Renal cortical epithelial cell (primary cell): ENCODE data around the gene UQCRH. TPM values are rescaled to one million over a fixed set of nuclear protein-coding genes. Genes with fewer than 3 reads are reported as not detected.
A peak's percentile ranks its signal among the peaks of the same experiment; 100 is the strongest.

Experiments
- DNase-seq: peaks from one replicate; pipeline ENCODE4 v3.0.0-alpha.2; 2011; ENCODE audit warnings: low read depth
- total RNA-seq: library from RNA; depleted of rRNA; stranded (reverse); fragments of >200 nt; gene quantifications from 2 replicates; pipeline ENCODE4 v1.2.3, GENCODE V29; 2014

Gene UQCRH
- total RNA-seq, result 526 and 736 TPM in 2 replicates

DNA sequence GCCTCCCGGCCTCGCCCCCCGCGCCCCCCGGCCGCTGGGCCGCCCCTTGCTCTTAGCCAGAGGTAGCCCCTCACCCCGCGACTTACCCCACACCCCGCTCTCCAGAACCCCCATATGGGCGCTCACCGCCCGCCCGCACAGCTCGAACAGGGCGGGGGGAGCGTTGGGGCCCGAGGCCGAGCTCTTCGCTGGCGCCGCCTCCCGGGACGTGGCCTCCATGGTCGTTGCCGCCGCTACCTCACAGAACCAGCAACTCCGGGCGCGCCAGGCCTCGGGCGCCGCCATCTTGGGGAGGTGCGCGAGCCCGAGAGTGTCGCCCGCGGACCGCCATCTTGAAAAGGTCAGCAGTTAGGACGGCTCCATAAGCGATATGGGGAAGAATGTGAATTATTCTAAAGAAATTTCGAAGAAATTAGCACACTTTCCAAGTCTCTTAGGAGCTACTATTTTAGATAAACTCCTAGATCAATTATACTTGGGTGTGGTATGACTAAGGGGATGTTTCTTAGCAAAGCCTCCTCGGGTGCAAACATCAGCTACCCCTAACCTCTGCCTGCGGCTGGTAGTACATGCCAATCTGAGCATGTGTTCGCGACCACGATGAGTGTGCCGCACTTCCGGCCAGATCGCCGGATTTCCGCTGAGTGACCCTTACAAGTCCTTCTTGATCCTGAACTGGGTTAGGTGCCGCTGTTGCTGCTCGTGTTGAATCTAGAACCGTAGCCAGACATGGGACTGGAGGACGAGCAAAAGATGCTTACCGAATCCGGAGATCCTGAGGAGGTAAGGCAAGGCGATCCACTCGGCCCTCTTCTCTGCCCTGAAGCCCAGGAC is at the start of gene UQCRH, which contains the start of gene LRRC41:
TSS of gene UQCRH (plus strand) at position 661 of the 834 bp plus-strand sequence. CDS start at position 730, 69 bp downstream.
TSS of gene LRRC41 (minus strand) at position 579 of the 834 bp plus-strand sequence. CDS start at position 285, 294 bp downstream.
- DNase-seq, result peak; percentile 96

DNA sequence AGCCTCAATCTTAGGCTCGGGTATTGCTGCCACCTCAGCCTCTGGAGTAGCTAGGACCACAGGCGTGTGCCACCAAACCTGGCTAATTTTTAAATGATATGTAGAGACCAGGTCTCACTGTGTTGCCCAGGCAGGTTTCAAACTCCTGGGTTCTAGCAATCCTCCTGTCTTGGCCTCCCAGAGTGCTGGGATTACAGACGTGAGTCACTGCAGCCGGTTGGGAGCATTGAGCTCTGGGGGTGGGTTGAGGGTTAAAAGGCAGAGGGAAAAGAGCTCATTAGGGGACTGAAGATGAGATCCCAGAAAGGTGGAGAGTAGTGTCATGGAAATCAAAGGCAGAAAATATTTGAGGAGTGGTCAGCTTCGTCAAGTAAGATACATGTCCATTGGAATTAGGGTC is 48.8 kb upstream of the UQCRH start:
- DNase-seq, result no peak

DNA sequence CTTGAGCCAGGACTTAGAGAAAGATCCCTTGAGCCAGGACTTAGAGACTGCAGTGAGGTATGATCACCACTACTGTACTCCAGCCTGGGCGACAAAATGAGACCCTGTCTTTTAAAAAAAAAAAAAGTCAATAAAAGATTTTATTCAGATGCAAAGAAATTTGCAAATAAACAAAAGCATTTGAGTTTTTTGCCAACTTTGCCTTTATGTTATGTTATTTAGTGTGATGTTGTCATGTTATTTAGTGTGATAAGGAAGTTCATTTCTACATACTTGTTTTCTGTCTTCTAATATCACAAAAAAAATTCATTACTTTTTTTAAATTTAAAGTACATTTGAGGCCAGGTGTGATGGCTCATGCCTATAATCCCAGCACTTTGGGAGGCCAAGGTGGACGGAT is 47.0 kb upstream of the UQCRH start:
- no peak for DNase-seq

DNA sequence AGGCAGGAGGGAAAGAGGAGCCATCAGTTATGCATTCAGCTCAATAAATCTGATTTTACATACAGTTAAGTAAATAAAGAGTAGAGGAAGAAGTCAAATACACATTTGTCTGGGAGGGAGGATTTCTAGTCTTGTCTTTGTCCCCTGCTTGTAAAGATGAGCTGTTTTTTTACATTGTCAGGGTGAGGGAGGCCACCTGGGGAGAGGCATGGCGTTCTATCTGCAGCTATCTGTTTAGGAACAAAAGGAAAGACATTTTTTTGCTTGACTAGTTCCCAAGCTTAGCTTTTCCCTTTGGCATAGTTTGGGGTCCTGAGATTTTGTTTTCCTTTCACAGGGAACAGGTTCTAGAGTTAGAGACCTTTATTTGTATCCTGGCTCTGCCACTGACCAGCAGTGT is 41.0 kb upstream of the UQCRH start:
- no peak for DNase-seq

DNA sequence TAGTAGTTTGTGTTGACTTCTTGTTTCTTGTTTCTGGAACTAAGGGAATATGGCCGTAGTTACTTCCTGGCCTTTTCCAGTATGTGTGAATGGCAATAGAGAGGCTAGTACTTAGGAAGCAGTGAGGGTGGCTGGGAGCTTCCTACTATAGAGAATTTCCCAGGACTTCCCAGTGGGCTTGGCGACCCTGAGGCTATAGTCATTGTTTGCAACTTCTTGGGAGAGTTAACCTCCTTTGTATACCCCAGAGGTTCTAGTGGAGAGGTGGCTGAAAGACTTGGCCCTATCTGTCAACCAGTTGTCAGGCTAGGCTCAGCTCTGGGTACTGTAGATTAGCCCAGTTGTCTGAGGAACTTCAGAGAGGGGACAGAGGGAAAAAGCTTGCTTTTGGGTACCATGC is 40.4 kb upstream of the UQCRH start:
- no peak for DNase-seq

DNA sequence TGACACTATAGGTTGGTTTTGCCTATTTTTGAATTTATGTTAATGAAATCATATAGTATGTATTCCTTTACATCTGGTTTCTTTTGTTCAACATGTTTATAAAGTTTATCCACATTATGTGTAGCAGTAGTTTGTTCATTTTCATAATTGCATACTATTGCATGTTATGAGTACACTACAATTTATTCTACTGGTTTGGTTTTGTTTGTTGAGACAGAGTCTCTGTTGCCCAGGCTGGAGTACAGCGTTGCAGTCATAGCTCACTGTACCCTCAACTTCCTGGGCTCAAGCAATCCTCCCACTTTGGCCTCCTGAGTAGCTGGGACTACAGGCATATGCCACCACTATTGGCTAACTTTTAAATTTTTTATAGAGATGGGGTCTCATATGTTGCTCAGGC is 34.9 kb upstream of the UQCRH start:
- DNase-seq, result no peak

DNA sequence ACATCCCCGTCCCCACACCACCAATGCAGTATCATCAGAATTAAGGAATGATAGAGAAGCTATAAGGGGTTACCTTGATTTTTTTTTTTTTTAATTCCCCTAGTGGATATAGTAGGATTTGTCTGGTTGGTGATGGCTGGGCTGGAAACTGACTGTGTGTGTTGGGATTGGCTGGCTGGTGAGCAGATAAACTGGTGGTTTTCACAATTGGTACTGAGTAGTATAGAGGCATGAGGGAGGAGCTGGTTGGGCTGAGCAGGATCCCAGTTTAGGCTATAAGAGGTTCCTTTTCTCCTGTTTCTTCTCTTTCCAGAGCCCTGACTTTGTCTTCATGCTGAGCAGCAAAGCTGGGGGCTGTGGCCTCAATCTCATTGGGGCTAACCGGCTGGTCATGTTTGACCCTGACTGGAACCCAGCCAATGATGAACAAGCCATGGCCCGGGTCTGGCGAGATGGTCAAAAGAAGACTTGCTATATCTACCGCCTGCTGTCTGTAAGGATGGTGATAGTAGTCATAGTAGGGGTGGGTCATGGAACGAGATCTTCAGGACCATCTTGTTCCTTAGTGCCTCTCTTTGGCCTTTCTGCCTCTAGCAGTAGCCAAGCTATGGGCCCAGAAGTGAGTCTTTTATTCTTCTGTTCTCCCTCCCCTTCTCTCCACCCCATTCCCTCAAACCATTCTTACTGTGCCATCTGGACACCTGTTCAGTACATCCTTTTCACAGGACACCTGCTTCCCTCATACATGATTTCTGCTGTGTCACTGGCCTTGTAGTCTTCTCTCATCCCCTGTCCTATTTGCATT is 29.1 kb upstream of the UQCRH start:
- no peak for DNase-seq

DNA sequence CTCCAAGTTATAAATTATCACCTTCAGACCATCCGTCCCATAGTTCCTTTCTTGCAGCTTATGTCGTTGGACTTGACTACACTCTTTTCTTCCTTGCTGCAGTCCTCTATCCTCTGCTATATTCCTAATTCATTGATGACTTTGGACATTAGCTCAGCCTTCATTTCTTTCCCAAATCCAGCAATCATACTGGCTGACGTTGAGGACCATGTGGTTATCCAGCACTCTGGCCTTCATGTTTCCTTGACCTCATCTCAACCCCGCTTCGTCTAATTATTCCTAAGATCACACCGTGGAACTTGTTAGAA is 28.5 kb upstream of the UQCRH start:
- DNase-seq, result no peak

DNA sequence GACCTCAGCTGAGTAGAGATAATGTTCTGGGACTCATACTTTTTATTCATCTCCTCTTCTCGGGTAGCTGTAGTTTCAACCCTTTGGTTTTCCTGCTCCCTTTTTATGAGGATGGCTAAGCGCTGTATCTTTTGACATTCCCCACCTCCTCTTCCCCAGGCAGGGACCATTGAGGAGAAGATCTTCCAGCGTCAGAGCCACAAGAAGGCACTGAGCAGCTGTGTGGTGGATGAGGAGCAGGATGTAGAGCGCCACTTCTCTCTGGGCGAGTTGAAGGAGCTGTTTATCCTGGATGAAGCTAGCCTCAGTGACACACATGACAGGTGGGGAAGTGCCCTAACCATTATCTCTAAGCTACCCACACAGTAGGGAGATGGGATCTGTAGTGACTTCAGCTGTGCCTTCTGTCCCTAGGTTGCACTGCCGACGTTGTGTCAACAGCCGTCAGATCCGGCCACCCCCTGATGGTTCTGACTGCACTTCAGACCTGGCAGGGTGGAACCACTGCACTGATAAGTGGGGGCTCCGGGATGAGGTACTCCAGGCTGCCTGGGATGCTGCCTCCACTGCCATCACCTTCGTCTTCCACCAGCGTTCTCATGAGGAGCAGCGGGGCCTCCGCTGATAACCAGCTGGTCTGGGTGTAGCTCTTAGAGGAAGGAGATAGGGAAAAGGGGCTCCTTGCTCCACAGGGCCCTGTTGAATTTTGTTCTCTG is 25.7 kb upstream of the UQCRH start:
- no peak for DNase-seq

DNA sequence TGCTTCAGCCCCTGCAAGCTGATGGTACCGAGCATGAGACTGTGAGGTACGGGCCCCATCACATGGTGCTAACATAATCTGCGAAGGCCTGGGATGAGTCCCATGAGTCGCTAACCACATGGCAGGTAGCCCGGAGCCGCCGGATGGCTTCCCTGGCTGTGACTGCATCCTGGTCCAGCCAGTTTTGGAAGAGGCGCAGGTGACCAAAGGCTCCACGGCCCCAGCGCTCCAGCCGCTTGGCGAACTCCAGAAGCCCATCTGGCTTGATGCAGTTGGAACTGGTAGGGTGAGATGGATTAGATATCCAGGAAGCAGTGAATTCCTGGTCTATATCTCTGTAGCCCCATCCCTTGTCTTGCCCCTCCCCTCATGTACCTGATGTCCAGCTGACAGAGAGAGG is 24.7 kb upstream of the UQCRH start:
- DNase-seq, result no peak

DNA sequence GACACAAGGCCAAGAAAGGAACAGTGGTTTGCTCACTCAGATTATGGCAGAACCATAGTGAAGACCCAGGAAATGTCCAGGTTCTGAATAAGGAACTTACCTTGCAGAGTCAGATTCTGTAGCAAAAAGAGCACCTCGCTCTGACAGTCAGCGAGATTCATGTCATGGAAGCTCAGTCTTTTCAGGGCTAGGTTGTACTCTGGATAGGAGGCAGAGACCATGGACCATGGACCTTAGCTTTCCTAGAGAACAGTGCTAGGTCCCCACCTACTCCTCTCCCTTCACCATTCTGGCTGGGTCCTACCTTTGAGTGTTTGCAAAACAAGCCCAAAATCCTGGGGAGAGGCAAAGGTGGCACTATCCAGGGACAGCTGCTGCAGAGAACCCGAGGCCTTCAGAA is 23.4 kb upstream of the UQCRH start:
- no peak for DNase-seq

DNA sequence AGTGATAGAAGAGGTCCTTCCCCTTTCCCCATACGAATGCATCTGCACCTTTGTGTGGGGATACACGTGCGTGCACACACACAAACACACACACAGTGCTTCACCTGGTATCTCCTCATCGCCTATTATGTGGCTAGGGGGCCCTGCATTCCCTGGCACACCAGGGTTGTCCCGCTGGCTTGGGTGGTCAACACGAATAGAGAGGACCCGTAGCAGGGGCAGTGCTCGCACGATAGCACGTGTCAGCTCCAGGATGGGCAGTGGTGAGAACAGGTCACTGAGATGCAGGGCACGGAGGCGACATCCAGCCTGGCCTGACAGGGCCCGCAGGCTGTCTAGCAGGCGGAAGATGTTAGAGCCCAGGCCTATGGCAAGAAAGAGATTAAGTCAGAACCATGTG is 22.5 kb upstream of the UQCRH start:
- DNase-seq, result no peak

DNA sequence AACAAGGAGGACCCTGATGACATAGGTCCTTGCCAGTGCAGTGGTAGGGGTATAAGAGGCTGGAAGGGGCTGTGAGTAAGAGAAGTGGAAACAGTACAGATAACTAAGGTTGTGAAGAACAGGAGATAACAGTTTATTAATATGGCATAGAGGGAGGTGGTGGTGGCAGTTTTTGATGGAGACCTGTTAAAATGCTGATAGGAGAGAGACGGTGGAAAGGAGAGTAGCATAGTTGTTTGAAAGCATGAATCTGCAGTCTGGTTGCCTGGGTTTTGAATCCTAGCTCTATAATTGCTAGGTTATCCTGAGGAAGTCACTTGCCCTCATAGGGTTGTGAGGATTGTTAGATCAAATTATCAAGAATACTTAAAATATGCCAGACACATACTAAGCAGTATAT is 19.4 kb upstream of the UQCRH start:
- DNase-seq, result no peak

DNA sequence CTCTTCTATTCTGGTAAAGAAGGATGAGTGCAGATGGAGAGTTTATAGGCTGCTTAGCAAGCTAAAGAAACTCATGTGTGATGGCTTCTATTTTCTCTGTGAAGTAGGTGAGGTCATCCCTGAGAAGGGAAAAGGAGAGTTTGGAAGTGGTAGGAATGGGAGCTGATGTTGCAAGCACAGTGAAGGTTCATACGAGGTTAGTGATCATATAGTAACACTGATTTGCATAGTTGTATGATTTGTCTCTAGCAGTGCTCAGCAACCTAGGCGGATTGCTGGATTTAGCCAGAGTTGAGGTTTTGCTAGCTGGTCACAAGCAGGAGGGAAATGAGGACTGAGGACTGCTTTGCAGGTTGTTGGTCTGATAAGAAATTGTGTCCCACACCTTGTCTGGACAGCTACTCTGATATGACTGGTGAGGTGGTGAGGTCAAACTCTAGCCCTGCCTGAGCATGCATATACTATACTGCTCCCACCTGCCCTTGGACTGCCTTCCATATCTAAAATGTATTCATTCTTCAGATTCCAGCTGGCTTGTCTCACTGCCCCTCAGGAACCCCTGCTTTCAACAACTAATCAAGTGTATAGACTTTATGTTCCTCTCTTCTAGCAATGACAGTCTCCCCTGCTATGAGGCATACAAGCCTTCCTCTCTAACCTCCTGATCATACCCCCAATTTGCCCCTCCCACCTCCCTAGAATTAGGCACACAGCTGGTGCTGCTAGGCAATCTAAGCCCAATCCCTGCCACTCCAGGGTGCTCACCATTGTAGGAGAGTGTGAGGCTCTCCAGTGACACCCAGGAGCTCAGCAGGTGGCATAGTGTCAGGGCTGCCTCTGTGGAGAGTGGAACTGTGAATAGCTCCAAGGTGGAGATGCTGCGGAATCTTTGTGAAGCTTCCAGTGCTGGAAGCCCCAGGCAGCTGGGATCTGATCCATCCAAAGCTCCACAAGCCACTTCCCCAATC is 18.6 kb upstream of the UQCRH start:
- DNase-seq, result no peak

DNA sequence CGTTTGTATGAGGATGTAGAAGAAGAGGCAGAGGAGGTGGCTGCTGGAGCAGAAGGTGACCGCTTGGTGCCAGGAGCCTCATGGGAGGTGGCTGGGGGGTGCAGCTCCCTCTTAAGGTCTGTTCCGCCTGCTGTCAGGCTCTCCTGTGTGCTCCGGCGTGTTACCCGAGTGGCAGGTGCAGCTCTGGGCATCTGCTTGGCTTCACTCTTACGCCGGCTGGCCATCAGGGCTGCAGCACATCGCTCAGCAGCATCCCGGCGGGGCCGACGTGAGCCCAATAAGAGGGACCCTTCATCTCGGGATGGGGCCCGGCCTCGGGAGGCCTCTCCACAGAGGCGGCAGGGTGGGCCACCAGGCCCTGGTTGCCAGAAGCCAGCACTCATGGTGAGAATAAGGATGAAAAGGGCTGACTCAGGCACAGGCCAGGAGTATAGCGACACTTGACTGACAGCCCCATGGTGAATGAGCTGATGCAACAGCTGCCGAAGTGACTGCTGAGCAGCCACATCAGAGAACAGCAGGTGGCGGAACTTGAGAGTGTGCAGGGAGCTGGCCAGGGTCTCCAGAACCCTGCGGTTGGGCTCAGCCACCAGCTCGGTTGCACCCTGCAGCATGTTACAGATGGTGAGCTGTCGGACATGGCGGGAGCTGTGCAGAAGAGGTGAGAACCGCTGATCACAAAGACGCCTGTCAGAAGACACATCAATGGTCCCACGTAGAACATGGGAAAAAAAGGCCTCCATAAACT is 17.6 kb upstream of the UQCRH start:
- DNase-seq, result no peak

DNA sequence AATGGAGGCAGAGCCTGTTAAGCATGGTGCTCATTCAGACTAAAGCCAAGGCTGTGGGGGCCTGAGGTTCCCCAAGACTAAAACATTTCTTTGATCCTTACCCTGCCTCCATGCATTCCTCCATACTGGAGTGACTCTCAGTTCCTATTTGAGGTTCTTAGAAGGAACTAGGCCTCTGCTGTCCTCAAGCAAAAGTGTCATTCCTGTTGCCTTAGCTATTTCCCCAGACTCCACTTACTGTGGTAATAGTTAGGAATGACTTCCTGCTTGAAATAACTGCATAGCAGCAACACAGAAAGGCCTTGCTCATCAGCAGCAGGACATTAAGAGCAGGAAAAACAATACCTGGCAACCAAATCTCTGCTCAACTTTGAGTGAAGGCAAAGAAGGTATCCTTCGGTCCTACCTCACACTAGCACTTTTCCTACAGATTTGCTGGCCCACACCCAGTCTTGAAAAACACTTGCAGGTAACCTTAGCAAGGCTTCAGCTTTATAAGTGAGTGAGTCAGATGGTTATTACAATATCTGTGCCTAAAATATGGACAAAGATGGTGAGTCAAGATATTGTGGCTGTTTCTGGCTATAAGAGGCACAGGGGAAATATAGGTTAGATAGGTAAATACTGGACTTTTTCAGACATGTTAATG is 14.9 kb upstream of the UQCRH start:
- DNase-seq, result peak; percentile 71

DNA sequence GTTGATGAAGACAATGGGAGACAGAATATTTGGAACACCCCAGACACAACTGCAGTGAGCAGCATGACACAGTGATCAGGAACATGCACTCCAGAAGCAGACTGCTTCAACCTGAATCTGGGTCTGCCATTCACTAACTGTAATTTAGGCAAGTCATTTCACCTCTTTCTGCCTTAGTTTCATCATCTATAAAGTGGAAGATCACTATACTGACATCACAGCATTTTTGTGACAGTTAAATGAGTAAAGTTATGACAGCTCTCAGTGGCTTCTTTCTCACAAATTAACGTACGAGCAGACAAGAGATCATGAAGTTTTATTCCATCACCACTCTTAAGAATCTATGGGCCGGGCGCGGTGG is 14.4 kb upstream of the UQCRH start:
- DNase-seq, result no peak

DNA sequence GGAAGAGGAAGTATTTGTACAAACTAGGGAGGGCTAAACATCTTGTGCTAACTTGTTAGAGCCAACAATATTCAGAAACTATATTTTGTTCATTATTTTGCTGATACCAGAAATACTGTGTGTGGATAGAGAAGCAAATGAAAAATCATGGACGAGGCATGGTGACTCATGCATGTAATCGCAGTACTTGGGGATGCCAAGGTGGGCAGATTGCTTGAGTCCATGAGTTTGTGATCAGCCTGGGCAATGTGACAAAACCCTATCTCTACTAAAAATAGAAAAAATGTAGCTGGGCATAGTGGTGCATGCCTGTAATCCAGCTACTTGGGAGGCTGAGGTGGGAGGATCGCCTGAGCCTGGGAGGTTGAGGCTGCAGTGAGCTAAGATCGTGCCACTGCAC is 13.5 kb upstream of the UQCRH start:
- DNase-seq, result no peak

DNA sequence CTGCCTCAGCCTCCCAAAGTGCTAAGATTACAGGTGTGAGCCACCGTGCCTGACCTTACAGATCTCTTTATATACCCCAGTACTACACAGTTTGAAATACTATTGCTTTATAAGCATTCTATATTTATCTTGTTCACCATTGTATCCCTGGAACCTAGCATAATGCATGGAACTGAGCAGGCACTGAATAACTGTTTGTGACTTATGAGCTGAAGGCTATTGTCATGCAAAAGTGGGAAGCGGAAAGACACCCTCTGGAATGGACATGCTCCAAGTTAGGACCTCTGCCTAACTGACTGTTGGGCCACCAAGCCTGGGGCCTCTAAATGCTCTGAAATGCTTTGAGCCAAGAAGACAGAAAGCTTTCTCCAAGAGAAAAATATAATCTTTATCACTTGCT is 8.2 kb upstream of the UQCRH start:
- DNase-seq, result no peak

DNA sequence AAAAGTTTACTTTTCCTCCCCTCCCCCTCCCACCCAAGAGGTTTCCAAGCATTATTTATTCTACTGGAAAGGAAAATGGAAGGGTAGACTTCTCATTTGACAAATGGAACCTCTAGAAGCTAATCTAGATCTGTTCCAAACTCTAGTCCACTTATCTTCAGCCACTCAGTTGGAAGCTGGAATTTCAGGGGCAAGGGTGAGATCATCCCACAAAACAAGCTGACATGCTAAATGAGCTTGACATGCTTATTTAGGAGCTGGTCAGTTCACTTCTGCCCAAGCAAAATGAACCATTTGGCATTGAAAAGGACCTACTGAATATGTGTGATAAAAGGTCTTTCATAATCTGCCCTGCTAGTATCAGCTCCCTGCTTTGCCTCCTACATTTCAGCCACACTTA is 5.1 kb upstream of the UQCRH start:
- DNase-seq, result no peak
